ENCODE results near the gene ABCC5. TPM values are rescaled to one million over a fixed set of nuclear protein-coding genes. Genes with fewer than 3 reads are reported as not detected.
"Not testable (repeated sequence)": the region's sequence is repeated elsewhere in the genome, so short reads cannot be mapped to it uniquely, and the experiment has no call there.

ABCC5 gene
- total RNA-seq, 1 experiment from 2014 or later, result 8.6 TPM

DNA sequence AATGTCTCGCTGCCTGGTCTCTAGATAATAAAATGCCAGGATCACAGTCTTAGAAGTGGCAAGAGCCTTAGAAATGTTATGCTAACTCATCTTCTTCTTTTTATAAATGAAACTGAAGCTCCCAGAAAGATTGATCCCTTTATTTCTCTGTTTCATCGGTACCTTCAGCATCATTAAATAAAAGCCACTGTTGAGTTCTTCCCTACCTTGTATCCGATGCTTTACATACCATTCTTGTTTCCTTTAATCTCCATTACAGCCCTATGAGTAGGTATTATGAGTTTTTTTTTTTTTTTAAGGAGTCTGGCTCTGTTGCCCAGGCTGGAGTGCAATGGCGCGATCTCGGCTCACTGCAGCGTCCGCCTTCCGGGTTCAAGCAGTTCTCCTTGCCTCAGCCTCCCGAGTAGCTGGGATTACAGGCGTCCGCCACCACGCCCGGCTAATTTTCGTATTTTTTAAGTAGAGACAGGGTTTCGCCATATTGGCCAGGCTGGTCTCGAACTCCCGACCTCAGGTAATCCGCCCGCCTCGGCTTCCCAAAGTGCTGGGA is 815 bp upstream of the ABCC5 start:
- no peak for DNase-seq (ENCODE audit: low spot score)
- in situ Hi-C loops (cut with HindIII; ENCODE audit: low sequenced_read_pairs), result no loop called here

GRCh38 chr3:184016811-184017671 is 643 bp downstream of the ABCC5 start:
- peak; percentile 68 for DNase-seq (ENCODE audit: low spot score)
- in situ Hi-C loops (cut with HindIII; ENCODE audit: low sequenced_read_pairs), result no loop called here

- in situ Hi-C loops (cut with HindIII; ENCODE audit: low sequenced_read_pairs), result no loop called here
- peak; percentile 25 for DNase-seq (ENCODE audit: low spot score)
Measured at GRCh38 chr3:184016169-184016570, 1.5 kb downstream of the ABCC5 start.

DNA sequence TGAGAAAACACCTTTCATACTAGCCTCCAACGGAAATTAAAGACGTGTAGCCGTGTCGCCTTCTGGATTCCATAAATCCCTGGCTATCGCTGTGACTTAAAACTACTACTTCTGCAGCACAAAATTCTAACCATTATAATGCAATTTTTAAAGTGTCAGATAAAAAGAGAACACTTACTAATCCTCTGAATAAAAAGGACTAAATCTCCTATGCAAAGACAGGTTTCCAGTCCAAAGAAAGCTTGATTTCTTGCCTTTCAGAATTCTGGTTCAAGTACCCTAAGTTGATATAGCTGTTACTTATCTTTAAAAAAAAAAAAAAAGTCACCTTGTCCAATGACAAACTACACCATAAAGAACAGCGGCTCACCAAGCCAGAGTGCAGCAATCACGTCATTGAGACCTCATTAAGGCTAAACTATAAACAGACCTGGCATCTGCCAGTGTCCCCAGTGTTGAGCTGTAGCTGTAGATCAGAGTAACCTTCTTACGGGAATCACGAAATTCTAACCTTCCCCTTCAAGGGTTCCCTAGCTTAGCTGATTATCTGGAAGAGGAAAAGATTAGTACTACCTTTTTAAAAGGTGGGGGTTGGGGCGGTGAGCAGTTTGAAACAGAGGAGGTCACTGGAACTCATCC is 2.2 kb downstream of the ABCC5 start:
- in situ Hi-C loops (cut with HindIII; ENCODE audit: low sequenced_read_pairs), result no loop called here
- DNase-seq (ENCODE audit: low spot score), result peak; percentile 57

GRCh38 chr3:184011937-184012889 is 5.5 kb downstream of the ABCC5 start:
- in situ Hi-C loops (cut with HindIII; ENCODE audit: low sequenced_read_pairs), result no loop called here
- no peak for DNase-seq (ENCODE audit: low spot score)

DNA sequence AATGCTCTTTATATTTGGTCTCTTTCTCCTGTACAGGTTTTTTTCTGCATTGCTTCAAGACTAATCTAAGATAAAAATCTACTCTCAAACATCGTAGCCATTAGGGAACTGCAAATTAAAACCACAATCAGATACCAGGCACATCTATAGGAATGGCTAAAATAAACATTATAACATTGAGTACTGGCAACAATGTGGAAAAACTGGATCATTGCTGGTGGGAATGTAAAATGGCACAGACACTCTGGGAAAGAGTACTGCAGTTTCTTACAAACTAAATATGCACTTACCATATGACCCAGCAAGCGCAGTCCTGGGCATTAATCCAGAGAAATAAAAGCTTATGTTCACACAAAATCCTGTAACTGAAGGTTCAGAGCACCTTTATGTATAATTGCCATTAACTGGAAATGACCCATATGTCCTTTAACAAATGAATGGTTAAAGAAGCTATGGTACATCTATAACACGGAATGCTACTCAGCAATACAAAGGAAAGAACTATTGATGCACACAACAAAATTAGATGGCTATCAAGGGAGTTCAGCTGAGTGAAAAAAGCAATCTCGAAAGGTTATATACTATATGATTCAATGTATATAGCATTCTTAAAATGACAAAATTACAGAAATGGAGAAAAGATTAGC is 6.3 kb downstream of the ABCC5 start:
- no peak for DNase-seq (ENCODE audit: low spot score)
- in situ Hi-C loops (cut with HindIII; ENCODE audit: low sequenced_read_pairs), result no loop called here

GRCh38 chr3:184008161-184008560 is 9.5 kb downstream of the ABCC5 start:
- DNase-seq (ENCODE audit: low spot score), result no peak
- in situ Hi-C loops (cut with HindIII; ENCODE audit: low sequenced_read_pairs), result no loop called here

GRCh38 chr3:184007143-184007813 is 10.4 kb downstream of the ABCC5 start:
- in situ Hi-C loops (cut with HindIII; ENCODE audit: low sequenced_read_pairs); DNase-seq (ENCODE audit: low spot score): not testable (repeated sequence)

GRCh38 chr3:184005941-184006507 is 11.7 kb downstream of the ABCC5 start:
- DNase-seq (ENCODE audit: low spot score), result peak; percentile 95
- in situ Hi-C loops (cut with HindIII; ENCODE audit: low sequenced_read_pairs), result no loop called here

DNA sequence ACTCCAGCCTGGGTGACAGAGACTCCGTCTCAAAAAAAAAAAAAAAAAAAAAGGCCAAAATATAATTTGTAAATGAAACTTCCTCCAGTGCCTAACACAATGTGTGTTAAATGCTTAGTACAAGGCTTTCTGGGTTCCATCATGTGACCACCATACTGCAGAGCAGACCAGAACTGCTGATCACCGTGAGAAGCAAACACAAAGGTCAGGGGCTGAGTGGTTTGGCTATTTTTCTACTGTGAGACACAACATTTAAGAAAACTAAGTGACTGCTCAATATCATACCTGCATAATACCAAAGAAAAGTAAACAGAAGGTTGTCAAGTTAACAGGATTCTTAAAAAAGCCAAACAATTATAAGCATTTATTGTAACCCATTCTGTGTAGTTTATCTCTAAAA is 13.2 kb downstream of the ABCC5 start:
- in situ Hi-C loops (cut with HindIII; ENCODE audit: low sequenced_read_pairs), result no loop called here
- DNase-seq (ENCODE audit: low spot score), result no peak

GRCh38 chr3:184003187-184003967 is 14.3 kb downstream of the ABCC5 start:
- in situ Hi-C loops (cut with HindIII; ENCODE audit: low sequenced_read_pairs), result no loop called here
- DNase-seq (ENCODE audit: low spot score), result no peak

- DNase-seq (ENCODE audit: low spot score), result peak; percentile 18
- in situ Hi-C loops (cut with HindIII; ENCODE audit: low sequenced_read_pairs), result no loop called here
Measured at GRCh38 chr3:184002469-184002868, 15.2 kb downstream of the ABCC5 start.

DNA sequence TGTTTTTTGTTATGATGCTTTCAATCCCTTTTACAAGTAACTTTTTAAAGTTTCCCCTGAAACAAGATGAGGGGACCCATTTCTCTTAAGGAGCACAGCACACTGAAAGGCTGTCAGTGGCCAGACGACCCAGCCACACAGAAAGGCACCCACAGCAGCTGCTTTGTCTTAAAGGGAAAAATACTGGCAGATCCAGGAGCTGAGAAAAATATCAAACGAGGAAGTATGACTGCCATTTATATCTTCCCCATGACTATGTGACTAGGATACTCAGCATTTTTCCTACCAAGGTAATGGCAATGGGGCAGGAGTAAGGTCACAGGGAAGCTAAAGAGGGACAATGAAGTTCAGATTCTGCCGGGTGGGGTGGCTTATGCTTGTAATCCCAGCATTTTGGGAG is 15.9 kb downstream of the ABCC5 start:
- in situ Hi-C loops (cut with HindIII; ENCODE audit: low sequenced_read_pairs), result no loop called here
- DNase-seq (ENCODE audit: low spot score), result no peak

DNA sequence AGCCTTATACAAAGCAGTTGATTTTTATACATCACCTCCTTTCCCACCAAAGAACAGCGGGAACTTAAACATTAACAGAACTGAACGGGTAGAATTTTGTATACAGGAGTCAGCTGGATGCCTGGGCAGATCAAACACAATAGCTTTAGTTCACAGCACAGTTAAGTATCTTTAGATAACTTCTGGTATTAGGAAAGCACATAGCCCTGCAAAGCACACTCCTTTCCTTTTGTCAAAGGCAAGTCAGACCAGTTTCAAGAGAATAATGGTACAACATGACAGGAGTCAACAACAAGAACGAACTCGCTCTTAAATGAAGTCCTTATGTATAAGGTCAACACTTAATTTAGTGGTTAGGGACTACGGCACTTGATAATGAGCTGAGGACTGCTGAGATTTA is 26.3 kb downstream of the ABCC5 start:
- in situ Hi-C loops (cut with HindIII; ENCODE audit: low sequenced_read_pairs), result no loop called here
- DNase-seq (ENCODE audit: low spot score), result no peak

DNA sequence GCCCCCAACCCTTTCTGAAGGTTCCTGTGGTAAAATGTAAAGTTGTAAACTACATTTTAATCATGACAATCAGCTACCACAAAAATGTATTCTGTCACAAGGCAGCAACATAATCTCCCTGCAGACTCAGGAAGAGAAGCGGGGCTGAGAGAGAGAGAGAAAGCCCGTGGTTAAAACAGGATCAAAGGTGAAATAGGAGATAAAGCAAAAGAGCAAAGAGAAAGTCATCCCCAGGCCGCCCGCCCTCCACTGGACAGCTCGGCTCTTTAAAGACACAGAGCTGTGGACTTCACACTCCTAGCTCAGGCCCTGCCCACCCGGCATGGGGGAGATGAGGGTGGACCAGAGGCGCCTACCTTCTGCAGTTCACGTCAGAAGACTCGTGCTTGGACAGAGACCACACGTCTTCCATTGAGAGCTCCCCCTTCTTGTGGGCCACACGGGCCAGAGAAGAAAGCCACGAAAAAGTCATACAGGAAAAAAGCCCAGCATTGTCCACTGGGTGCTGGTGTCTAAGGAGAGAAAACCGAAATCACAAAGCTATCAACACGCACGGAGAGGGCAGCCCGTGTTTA is 29.4 kb downstream of the ABCC5 start:
- in situ Hi-C loops (cut with HindIII; ENCODE audit: low sequenced_read_pairs), result no loop called here
- DNase-seq (ENCODE audit: low spot score), result no peak

GRCh38 chr3:183987000-183987600 is 30.6 kb downstream of the ABCC5 start:
- in situ Hi-C loops (cut with HindIII; ENCODE audit: low sequenced_read_pairs), result no loop called here
- no peak for DNase-seq (ENCODE audit: low spot score)
